Adrenal gland (tissue), 12 donors: Measurements from ENCODE around the gene NCR2. TPM values are rescaled to one million over a fixed set of nuclear protein-coding genes. Genes with fewer than 3 reads are reported as not detected.
"Not testable (repeated sequence)": the region's sequence is repeated elsewhere in the genome, so short reads cannot be mapped to it uniquely, and the experiment has no call there.

Experiments used
- DNase-seq, 7 donors: peaks; one replicate each; pipeline ENCODE4 v3.0.0-alpha.2; 2019 to 2020
- H3K27ac ChIP-seq, 5 donors: fragments of 200-600 bp; sonication (generic) in 4 of 5; 1 replicate in 3 of 5; 2 replicates in 2 of 5; pipeline versions ENCODE4 v1.5.1 to v1.8.0; 2016 to 2020; ENCODE audit warnings: mild to moderate bottlenecking in 1 of 5
- H3K27me3 ChIP-seq: fragments of 200-600 bp; 2 replicates; pipeline ENCODE4 v1.8.0; 2021
- H3K36me3 ChIP-seq, 2 donors: fragments of 200-600 bp; replicated peaks in 1 of 2; 1 replicate in 1 of 2; 2 replicates in 1 of 2; pipeline versions ENCODE4 v1.5.1 to v1.8.0; 2018 to 2022
- H3K4me1 ChIP-seq, 2 donors: fragments of 200-600 bp; replicated peaks in 1 of 2; 1 replicate in 1 of 2; 2 replicates in 1 of 2; pipeline versions ENCODE4 v1.5.1 to v1.8.0; 2018 to 2021
- H3K4me3 ChIP-seq, 4 donors: fragments of 200-600 bp; sonication (generic) in 3 of 4; one replicate each; pipeline ENCODE4 v1.5.1; 2016 to 2018
- H3K9me3 ChIP-seq, 3 donors: fragments of 200-600 bp; sonication (generic) in 1 of 3; replicated peaks in 1 of 3; 1 replicate in 2 of 3; 2 replicates in 1 of 3; pipeline versions ENCODE4 v1.5.1 to v1.8.0; 2016 to 2021
- CTCF ChIP-seq, 6 experiments: fragments of 450-650 bp in 4 of 6; fragments of 200-600 bp in 2 of 6; sonication (generic) in 1 of 6; IDR thresholded peaks; 1 replicate in 5 of 6; 2 replicates in 1 of 6; pipeline versions ENCODE4 v1.5.1 to v1.8.0; 2016 to 2021; ENCODE audit warnings: antibody characterized with exemption in 6 of 6, mild to moderate bottlenecking in 2 of 6, moderate library complexity in 1 of 6
- POLR2A ChIP-seq, 2 donors: fragments of 450-650 bp; IDR thresholded peaks; one replicate each; pipeline ENCODE4 v1.6.1; 2017; ENCODE audit warnings: antibody characterized with exemption in 2 of 2, mild to moderate bottlenecking in 2 of 2, moderate library complexity in 1 of 2
- WGBS, 4 donors: extraction: QIAGEN DNeasy Blood & Tissue Kit in 2 of 4; methylation state at CpG; one replicate each; pipeline versions ENCODE4 v1.1.5 to v1.1.7; 2013 to 2017; 5-methylcytosine and 5-hydroxymethylcytosine counted together
- intact Hi-C, 2 donors: fragments of 100-400 bp; cut with DNase I; formaldehyde crosslinking; loops; one replicate each; pipeline versions ENCODE4 v1.14.1 to v1.15.0; 2022 to 2023
- polyA plus RNA-seq, 3 donors: library from polyadenylated mRNA; stranded (reverse); fragments of 200-250 nt in 2 of 3; fragments of 350-450 nt in 1 of 3; fragmentation: Illumina TruSeq in 1 of 3; extraction: RNeasy Lipid Tissue Mini Kit (QIAGEN cat#74804) in 1 of 3; gene quantifications; one replicate each; pipeline ENCODE4 v1.2.3, GENCODE V29; 2013 to 2014
- total RNA-seq, 9 donors: library from RNA; depleted of rRNA in 4 of 9; stranded (reverse); fragments of >200 nt in 4 of 9; fragments of 120-200 nt in 1 of 9; fragmentation: NEBNext Ultra II Directional in 1 of 9; extraction: Animal tissue kit (Norgen Biotek cat#: 25700) in 1 of 9; gene quantifications; one replicate each; pipeline versions ENCODE4 v1.1.0 to v1.2.4, GENCODE V29; 2013 to 2023
- donor health status: healthy with polysubstance abuse.
- donor health status: Bipolar disorder and iron deficiency.
- donor health status: DM: yes; HTN: yes; CAD: no.
- donor health status: DM: no; HTN: no; CAD: no.
- donor health status: DM: no; HTN: no; CAD: no.
- donor health status: DM: yes; HTN: yes; CAD: no.

The NCR2 gene
- total and polyA plus RNA-seq, 12 donors = not detected

- peaks cover 0 to 8% of the 10 kb centered on the region in 2 donors for H3K4me1 ChIP-seq
- DNase-seq = no peak
- H3K27me3 ChIP-seq = no peaks in the 10 kb centered on the region
- no peak overlapping the region for H3K27ac ChIP-seq
- TF ChIP-seq CTCF (IDR thresholded peaks at IDR 0.05) (no peak), POLR2A (IDR thresholded peaks at IDR 0.05) (no peak)
- intact Hi-C loops = no loop called here
- H3K36me3 ChIP-seq = no peaks in the 10 kb centered on the region
- 70 to 93% (median 91%) methylated on average over 2 of the region's 2 CpGs for WGBS, 4 donors
- H3K9me3 ChIP-seq = no peaks in the 10 kb centered on the region
- no peak overlapping the region for H3K4me3 ChIP-seq
Observed at GRCh38 chr6:41288754-41289129, 46.7 kb upstream of the NCR2 start.

DNA sequence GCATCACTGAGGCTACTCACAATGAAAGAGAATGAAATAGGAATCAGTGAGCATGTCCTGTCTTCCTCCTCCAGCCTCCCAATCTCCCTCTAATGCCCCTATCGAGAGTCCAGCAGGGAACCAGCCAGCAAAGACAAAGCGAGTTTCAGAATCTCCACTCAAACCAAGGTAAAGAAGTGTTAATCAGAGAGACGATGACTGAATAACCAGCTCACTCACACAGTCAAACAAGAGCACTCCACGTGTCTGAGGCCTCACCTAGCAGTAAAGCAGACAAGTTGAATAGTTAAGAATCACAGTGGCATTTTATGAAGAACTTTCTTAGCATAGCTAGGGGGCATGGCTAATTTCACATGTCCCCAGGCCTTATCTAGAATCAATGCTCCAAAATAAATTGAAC is 45.6 kb upstream of the NCR2 start:
- TF ChIP-seq POLR2A (IDR thresholded peaks at IDR 0.05) (no peak), CTCF (IDR thresholded peaks at IDR 0.05) (no peak)
- no peak for DNase-seq
- Histone ChIP-seq H3K27ac (no peak overlapping the region), H3K27me3 (no peaks in the 10 kb centered on the region), H3K4me3 (no peak overlapping the region), H3K36me3 (no peaks in the 10 kb centered on the region), H3K9me3 (no peaks in the 10 kb centered on the region), H3K4me1 (peaks cover 0 to 8% of the 10 kb centered on the region in 2 donors)
- intact Hi-C loops = no loop called here
- 90 to 93% (median 92%) methylated on average over 4 of the region's 4 CpGs for WGBS, 4 donors

DNA sequence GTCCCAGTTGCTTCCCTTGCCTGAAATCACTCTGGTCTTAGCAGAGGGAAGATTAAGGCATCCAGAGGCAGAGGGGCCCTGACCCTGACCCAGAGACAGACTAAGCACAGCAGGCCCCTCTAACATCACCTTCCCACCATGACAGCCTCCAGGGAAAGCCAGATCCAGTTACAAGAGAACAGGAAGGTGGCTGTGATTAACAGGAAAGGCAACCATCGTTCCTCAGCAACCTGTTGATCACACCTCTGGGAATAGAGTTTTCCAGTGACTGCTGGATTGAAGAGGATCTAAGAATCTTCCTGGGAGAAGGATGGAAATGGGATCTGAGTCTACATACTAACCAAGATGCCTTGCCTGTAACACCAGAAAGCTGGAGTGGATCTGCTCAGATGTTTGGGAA is 43.7 kb upstream of the NCR2 start:
- no peaks in the 10 kb centered on the region for H3K36me3 ChIP-seq
- no peak overlapping the region for H3K4me3 ChIP-seq
- no peak for TF ChIP-seq CTCF (IDR thresholded peaks at IDR 0.05)
- TF ChIP-seq POLR2A (IDR thresholded peaks at IDR 0.05) = no peak
- H3K4me1 ChIP-seq = peaks cover 0 to 8% of the 10 kb centered on the region in 2 donors
- 33 to 73% (median 56%) methylated on average over 1 of the region's 1 CpG for WGBS, 4 donors
- no peaks in the 10 kb centered on the region for H3K27me3 ChIP-seq
- no peak overlapping the region for H3K27ac ChIP-seq
- no peak for DNase-seq
- intact Hi-C loops = no loop called here
- H3K9me3 ChIP-seq = no peaks in the 10 kb centered on the region

DNA sequence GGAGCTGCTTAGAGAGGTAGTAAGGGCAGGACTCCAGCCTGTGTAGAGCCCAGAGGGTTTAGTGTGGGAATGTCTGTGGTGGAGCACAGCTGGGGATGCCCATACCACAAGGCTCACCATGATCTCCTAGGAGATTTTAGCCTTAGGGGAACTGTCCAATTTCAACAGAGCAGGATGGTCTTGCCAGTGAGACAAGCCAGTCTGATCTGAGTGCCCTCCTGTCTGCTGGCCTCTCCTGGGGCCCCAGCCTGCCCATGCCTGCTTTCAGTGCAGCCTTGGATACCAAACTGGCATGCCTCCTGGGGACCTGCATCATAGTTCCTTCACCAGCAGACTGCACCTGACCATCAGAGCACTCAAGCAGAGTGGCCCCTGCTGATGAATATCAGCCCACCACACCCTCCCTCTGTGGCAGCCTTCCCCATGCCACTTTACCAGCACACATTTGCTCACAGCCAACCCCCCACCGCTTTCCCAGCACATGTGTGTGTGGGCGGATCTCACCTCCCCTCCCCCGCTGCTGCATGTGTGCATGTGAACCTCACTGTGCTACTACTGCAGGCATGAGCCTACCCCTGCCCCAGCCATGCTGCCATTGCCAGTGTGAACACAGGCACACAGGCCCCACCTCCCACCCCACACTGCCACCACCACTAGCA is 41.1 kb upstream of the NCR2 start:
- intact Hi-C loops = no loop called here
- 70 to 97% (median 87%) methylated on average over 2 to 3 of the region's 3 CpGs for WGBS, 4 donors
- TF ChIP-seq POLR2A (IDR thresholded peaks at IDR 0.05) (no peak), CTCF (IDR thresholded peaks at IDR 0.05) (no peak)
- Histone ChIP-seq H3K4me3 (no peak overlapping the region), H3K36me3 (no peaks in the 10 kb centered on the region), H3K9me3 (no peaks in the 10 kb centered on the region), H3K27ac (no peak overlapping the region), H3K4me1 (no peaks in the 10 kb centered on the region), H3K27me3 (no peaks in the 10 kb centered on the region)
- DNase-seq = no peak

DNA sequence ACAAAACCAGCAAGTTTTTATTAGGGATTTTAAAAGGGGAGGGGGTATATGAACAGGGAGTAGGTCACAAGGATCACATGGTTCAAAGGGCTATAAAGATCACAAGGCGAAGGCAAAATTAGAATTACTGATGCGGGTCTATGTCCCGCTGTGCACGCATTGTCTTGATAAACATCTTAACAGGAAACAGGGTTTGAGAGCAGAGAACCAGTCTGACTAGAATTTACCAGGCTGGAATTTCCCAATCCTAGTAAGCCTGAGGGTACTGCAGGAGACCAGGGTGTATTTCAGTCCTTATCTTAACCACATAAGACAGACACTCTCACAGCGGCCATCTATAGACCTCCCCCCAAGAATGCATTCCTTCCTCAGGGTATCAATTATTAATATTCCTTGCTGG is 38.2 kb upstream of the NCR2 start:
- intact Hi-C loops, H3K27ac ChIP-seq, H3K4me3 ChIP-seq, H3K27me3 ChIP-seq, H3K4me1 ChIP-seq, H3K36me3 ChIP-seq, H3K9me3 ChIP-seq, DNase-seq: not testable (repeated sequence)
- 83 to 95% (median 88%) methylated on average over 5 of the region's 5 CpGs for WGBS, 4 donors
